ENCODE results near the gene CLPTM1L.

- TF ChIP-seq, protein P1, sequence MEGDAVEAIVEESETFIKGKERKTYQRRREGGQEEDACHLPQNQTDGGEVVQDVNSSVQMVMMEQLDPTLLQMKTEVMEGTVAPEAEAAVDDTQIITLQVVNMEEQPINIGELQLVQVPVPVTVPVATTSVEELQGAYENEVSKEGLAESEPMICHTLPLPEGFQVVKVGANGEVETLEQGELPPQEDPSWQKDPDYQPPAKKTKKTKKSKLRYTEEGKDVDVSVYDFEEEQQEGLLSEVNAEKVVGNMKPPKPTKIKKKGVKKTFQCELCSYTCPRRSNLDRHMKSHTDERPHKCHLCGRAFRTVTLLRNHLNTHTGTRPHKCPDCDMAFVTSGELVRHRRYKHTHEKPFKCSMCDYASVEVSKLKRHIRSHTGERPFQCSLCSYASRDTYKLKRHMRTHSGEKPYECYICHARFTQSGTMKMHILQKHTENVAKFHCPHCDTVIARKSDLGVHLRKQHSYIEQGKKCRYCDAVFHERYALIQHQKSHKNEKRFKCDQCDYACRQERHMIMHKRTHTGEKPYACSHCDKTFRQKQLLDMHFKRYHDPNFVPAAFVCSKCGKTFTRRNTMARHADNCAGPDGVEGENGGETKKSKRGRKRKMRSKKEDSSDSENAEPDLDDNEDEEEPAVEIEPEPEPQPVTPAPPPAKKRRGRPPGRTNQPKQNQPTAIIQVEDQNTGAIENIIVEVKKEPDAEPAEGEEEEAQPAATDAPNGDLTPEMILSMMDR (IDR thresholded peaks at IDR 0.05): no peak
- no peak for TF ChIP-seq EZH2 (IDR thresholded peaks at IDR 0.05; ENCODE audit: borderline replicate concordance, insufficient read depth, low read depth, low read length, poor library complexity, severe bottlenecking)
These were observed 25.3 kb downstream of the CLPTM1L start for GRCh38 chr5:1319436-1320256.
